AG08395 (cell line): ENCODE measurements around the gene DDAH1.
A peak's percentile ranks its signal among the peaks of the same experiment; 100 is the strongest.

ENCODE experiments used
- DNase-seq: peaks from one replicate; pipeline ENCODE4 v3.0.0; 2012; ENCODE audit warnings: mixed read lengths, low spot score

Gene DDAH1

GRCh38 chr1:85274969-85275453, 189.9 kb downstream of the DDAH1 start:
- DNase-seq, result peak; percentile 60

- no peak for DNase-seq
Measured at GRCh38 chr1:85273397-85273796, 191.6 kb downstream of the DDAH1 start.

GRCh38 chr1:85268801-85269585, 196.0 kb downstream of the DDAH1 start:
- DNase-seq, result no peak
